Right renal pelvis (tissue), 4 donors: ENCODE results near the gene LMF1. TPM values are rescaled to one million over a fixed set of nuclear protein-coding genes. Genes with fewer than 3 reads are reported as not detected.

Source experiments
- DNase-seq, 4 donors: peaks; one replicate each; pipeline ENCODE4 v3.0.0-alpha.2; 2013; ENCODE audit warnings: low read depth in 4 of 4, low spot score in 3 of 4, missing footprints in 1 of 4
- polyA plus RNA-seq, 4 donors: library from polyadenylated mRNA; unstranded; fragments of 120-200 nt; gene quantifications; one replicate each; pipeline ENCODE4 v1.2.1, GENCODE V29; 2013; ENCODE audit not compliant: insufficient read length in 4 of 4

Gene LMF1
- polyA plus RNA-seq, 4 donors = 14.2 to 19.9 (median 16.9) TPM

GRCh38 chr16:1003391-1004347 lies 32.9 kb upstream of the LMF1 start:
- no peak for DNase-seq

- no peak for DNase-seq
These were observed 31.8 kb upstream of the LMF1 start for GRCh38 chr16:1002399-1003166.

- DNase-seq = no peak
These were observed 30.3 kb upstream of the LMF1 start for GRCh38 chr16:1001096-1001495.

GRCh38 chr16:1000608-1001007 lies 29.8 kb upstream of the LMF1 start:
- no peak for DNase-seq

- no peak for DNase-seq
These were observed 28.9 kb upstream of the LMF1 start for GRCh38 chr16:999677-1000076.

GRCh38 chr16:998615-999014 lies 27.8 kb upstream of the LMF1 start:
- DNase-seq = no peak

GRCh38 chr16:998211-998610 lies 27.4 kb upstream of the LMF1 start:
- DNase-seq = no peak

- no peak for DNase-seq
These were observed 26.8 kb upstream of the LMF1 start for GRCh38 chr16:997440-998051.

- DNase-seq = no peak
These were observed 25.9 kb upstream of the LMF1 start for GRCh38 chr16:996681-997080.

GRCh38 chr16:995783-996182 lies 25.0 kb upstream of the LMF1 start:
- DNase-seq = no peak

GRCh38 chr16:995087-995486 lies 24.3 kb upstream of the LMF1 start:
- no peak for DNase-seq

- DNase-seq = no peak
These were observed 22.9 kb upstream of the LMF1 start for GRCh38 chr16:993731-994130.

GRCh38 chr16:991773-992172 lies 21.0 kb upstream of the LMF1 start:
- no peak for DNase-seq

GRCh38 chr16:991345-991744 lies 20.6 kb upstream of the LMF1 start:
- DNase-seq = no peak

GRCh38 chr16:990516-991291 lies 19.9 kb upstream of the LMF1 start:
- no peak for DNase-seq

- no peak for DNase-seq
These were observed 18.6 kb upstream of the LMF1 start for GRCh38 chr16:989354-989814.

- no peak for DNase-seq
These were observed 17.9 kb upstream of the LMF1 start for GRCh38 chr16:988471-989353.

GRCh38 chr16:987906-988305 lies 17.1 kb upstream of the LMF1 start:
- DNase-seq = no peak

- DNase-seq = no peak
These were observed 16.3 kb upstream of the LMF1 start for GRCh38 chr16:986925-987582.
